Measurements from ENCODE around the gene HMHB1. TPM values are rescaled to one million over a fixed set of nuclear protein-coding genes. Genes with fewer than 3 reads are reported as not detected.

HMHB1 gene
- total RNA-seq, 4 donors from 2014 or later, result not detected

- Histone ChIP-seq H3K9me3 (no peaks in the 10 kb centered on the region), H3K27ac (replicated peaks in 1 of 4) (no peak overlapping the region), H3K36me3 (no peaks in the 10 kb centered on the region), H3K4me1 (peaks cover 0 to 15% (median 5%) of the 10 kb centered on the region in 4 donors), H3K4me3 (no peak overlapping the region), H3K27me3 (no peaks in the 10 kb centered on the region)
- no peak for DNase-seq (ENCODE audit: extremely low spot score)
- TF ChIP-seq EP300 (IDR thresholded peaks at IDR 0.05), result no peak
- no peak for TF ChIP-seq POLR2AphosphoS5 (IDR thresholded peaks at IDR 0.05)
- intact Hi-C loops (cut with DNase I), result no loop called here
- WGBS, result 85% methylated on average over 8 of the region's 8 CpGs
Measured at GRCh38 chr5:143865426-143866025, 53.6 kb downstream of the HMHB1 start.
